ENCODE results near the gene CLIC5. TPM values are rescaled to one million over a fixed set of nuclear protein-coding genes. Genes with fewer than 3 reads are reported as not detected.

CLIC5 gene
- total and polyA plus RNA-seq, 5 experiments from 2014 or later, result 0.06 to 2.3 (median 0.42) TPM

DNA sequence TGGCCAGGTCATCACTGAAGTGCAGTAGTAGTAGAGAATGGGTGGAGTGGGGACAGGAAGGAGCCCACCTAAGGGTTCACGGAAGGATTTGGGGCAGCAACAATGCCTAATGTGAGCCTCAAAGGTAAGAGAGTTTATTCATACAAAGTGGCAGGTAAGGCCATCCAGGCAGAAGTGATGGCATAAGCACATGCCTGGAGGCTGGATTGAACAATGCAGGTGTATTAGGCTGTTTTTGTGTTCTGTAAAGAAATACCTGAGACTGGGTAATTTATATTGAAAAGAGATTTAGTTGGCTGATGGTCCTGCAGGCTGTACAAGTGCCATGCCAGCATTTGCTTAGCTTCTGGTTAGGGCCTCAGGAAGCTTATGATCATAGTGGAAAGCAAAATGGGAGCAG, 48.3 kb downstream of the CLIC5 start:
- Mint-ChIP-seq H3K36me3 (peaks cover 0 to 11% (median 0%) of the 10 kb centered on the region in 3 donors), H3K27ac (no peak overlapping the region), H3K4me1 (peaks cover 9 to 20% (median 15%) of the 10 kb centered on the region in 4 donors), H3K4me3 (no peak overlapping the region), H3K27me3 (peaks cover 0 to 4% (median 0%) of the 10 kb centered on the region in 5 donors), H3K9me3 (peaks cover 0 to 18% (median 3%) of the 10 kb centered on the region in 9 donors)
- POLR2A ChIA-PET, result no interaction called here
- DNase-seq (no peak), ATAC-seq (no peak)

DNA sequence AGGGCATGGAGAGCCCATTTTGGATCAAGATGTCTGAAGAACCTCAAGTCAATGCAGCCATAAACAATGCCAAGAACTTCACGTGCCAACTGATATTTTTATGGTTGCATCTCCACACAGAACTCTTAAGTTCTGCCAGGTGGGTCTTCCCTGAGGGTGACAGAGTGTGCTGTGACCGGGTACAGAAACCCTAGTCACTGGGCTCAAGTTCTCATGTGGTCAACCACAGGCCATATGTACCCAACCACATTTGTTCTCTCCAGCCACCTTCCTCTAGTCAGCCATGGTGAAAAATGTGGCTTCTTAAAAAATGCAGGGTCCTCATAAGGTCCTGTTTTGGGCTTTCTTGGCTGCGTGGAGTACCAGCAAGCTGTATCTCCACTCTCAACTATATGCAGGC, 48.9 kb downstream of the CLIC5 start:
- POLR2A ChIA-PET, result no interaction called here
- Mint-ChIP-seq H3K36me3 (peaks cover 0 to 11% (median 0%) of the 10 kb centered on the region in 3 donors), H3K27ac (no peak overlapping the region), H3K27me3 (peaks cover 0 to 4% (median 0%) of the 10 kb centered on the region in 5 donors), H3K4me1 (peaks cover 9 to 20% (median 15%) of the 10 kb centered on the region in 4 donors), H3K4me3 (no peak overlapping the region), H3K9me3 (peaks cover 0 to 18% (median 3%) of the 10 kb centered on the region in 9 donors)
- DNase-seq (no peak), ATAC-seq (no peak)

GRCh38 chr6:45966340-45966739, 49.3 kb downstream of the CLIC5 start:
- ATAC-seq, result no peak
- Mint-ChIP-seq H3K36me3 (peaks cover 0 to 11% (median 0%) of the 10 kb centered on the region in 3 donors), H3K27ac (no peak overlapping the region), H3K4me3 (no peak overlapping the region), H3K4me1 (peaks cover 9 to 20% (median 15%) of the 10 kb centered on the region in 4 donors), H3K9me3 (peaks cover 0 to 18% (median 3%) of the 10 kb centered on the region in 9 donors), H3K27me3 (peaks cover 0 to 4% (median 0%) of the 10 kb centered on the region in 5 donors)
- POLR2A ChIA-PET, result no interaction called here
- DNase-seq, result no peak

- no peak for DNase-seq
- no peak overlapping the region for H3K4me3 Mint-ChIP-seq
- POLR2A ChIA-PET, result no interaction called here
- peaks cover 0 to 11% (median 0%) of the 10 kb centered on the region in 3 donors for H3K36me3 Mint-ChIP-seq
- no peak for ATAC-seq
- no peak overlapping the region for H3K27ac Mint-ChIP-seq
- peaks cover 0 to 18% (median 3%) of the 10 kb centered on the region in 9 donors for H3K9me3 Mint-ChIP-seq
- H3K4me1 Mint-ChIP-seq, result peaks cover 9 to 19% (median 14%) of the 10 kb centered on the region in 4 donors
- H3K27me3 Mint-ChIP-seq, result peaks cover 0 to 4% (median 0%) of the 10 kb centered on the region in 5 donors
These were observed 49.9 kb downstream of the CLIC5 start for GRCh38 chr6:45965792-45966191.

DNA sequence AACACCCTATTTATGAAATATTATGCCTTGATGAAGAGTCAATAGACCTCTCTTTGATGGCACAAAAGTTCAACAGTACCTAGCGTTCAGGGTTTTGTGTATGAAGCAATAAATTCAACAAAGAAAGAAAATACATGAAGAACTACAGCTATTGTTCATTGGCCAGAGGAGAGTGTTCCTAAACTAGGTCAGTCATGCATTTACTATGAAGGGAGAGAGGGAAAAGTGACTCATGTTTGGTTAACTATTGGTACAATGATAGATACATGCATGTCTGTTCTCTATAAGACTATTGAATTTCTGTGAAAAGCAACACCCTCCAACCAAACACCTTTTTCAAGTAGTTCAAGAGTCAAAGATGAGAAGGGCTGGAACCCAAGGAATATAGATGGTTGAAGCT, 50.7 kb downstream of the CLIC5 start:
- Mint-ChIP-seq H3K4me1 (peaks cover 3 to 11% (median 7%) of the 10 kb centered on the region in 4 donors), H3K27me3 (peaks cover 0 to 4% (median 0%) of the 10 kb centered on the region in 5 donors), H3K9me3 (peaks cover 0 to 18% (median 3%) of the 10 kb centered on the region in 9 donors), H3K36me3 (peaks cover 0 to 11% (median 0%) of the 10 kb centered on the region in 3 donors), H3K4me3 (no peak overlapping the region), H3K27ac (no peak overlapping the region)
- POLR2A ChIA-PET, result no interaction called here
- no peak for ATAC-seq
- DNase-seq, result no peak

- Mint-ChIP-seq H3K4me3 (no peak overlapping the region), H3K27me3 (peaks cover 0 to 4% (median 0%) of the 10 kb centered on the region in 5 donors), H3K9me3 (peaks cover 0 to 18% (median 3%) of the 10 kb centered on the region in 9 donors), H3K36me3 (peaks cover 0 to 11% (median 0%) of the 10 kb centered on the region in 3 donors), H3K27ac (no peak overlapping the region), H3K4me1 (peaks cover 0 to 9% (median 3%) of the 10 kb centered on the region in 4 donors)
- ATAC-seq, result no peak
- POLR2A ChIA-PET, result no interaction called here
- DNase-seq, result no peak
These were observed 51.4 kb downstream of the CLIC5 start for GRCh38 chr6:45964300-45964699.

DNA sequence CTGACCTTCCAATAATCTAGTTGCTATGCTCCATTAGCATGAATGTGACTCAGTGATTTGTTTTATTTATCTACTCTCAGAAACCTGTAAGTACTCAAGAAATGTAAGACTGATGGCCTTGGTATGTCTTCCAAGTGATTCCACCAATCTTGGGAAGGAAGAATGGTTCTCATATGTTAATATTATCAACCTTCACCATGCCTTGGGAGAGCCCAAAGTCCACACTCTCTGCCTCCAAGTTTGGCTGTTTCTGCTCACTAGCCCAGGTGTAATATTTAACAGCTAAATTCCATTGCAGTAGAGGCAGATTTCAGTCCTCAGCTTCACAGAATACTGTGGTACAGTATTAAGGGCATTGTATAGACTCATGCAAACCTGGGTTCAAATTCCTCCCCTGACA, 51.8 kb downstream of the CLIC5 start:
- ATAC-seq, result no peak
- H3K4me1 Mint-ChIP-seq, result peaks cover 0 to 9% (median 2%) of the 10 kb centered on the region in 4 donors
- H3K27me3 Mint-ChIP-seq, result peaks cover 0 to 4% (median 0%) of the 10 kb centered on the region in 5 donors
- peaks cover 0 to 18% (median 3%) of the 10 kb centered on the region in 9 donors for H3K9me3 Mint-ChIP-seq
- peaks cover 0 to 11% (median 0%) of the 10 kb centered on the region in 3 donors for H3K36me3 Mint-ChIP-seq
- no peak overlapping the region for H3K27ac Mint-ChIP-seq
- no peak overlapping the region for H3K4me3 Mint-ChIP-seq
- no peak for DNase-seq
- POLR2A ChIA-PET, result no interaction called here

GRCh38 chr6:45961125-45961524, 54.5 kb downstream of the CLIC5 start:
- no peak for DNase-seq
- Mint-ChIP-seq H3K36me3 (peaks cover 0 to 11% (median 0%) of the 10 kb centered on the region in 3 donors), H3K27me3 (peaks cover 0 to 2% (median 0%) of the 10 kb centered on the region in 5 donors), H3K9me3 (peaks cover 0 to 18% (median 0%) of the 10 kb centered on the region in 9 donors), H3K4me3 (no peak overlapping the region), H3K4me1 (peaks cover 0 to 2% (median 0%) of the 10 kb centered on the region in 4 donors), H3K27ac (no peak overlapping the region)
- no peak for ATAC-seq
- POLR2A ChIA-PET, result no interaction called here

DNA sequence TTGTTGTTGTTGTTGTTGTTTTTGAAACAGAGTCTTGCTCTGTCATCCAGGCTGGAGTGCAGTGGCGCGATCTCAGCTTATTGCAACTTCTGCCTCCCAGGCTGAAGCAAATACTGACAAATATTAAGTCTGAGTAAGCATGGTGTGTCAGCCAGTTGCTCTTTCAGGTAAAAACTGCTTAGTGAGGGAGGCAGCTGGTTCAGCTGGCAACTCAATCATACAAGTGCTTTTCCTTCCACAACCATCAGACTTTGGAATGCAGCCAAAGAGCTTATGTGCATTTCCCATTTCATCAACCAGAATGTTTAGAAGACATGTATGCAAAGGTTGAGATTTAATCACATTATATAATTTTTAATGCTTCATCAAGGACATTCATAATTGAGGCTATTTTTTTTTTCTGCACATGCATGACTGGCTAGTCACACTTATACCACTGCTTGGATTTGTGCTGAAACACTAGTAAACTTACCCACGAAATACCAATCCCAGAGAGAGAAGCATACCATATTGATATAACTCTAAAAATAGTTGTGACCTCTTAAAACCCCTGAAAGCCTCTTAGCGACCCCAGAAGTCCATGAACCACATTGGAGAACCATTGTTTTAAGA, 56.0 kb downstream of the CLIC5 start:
- no peak for DNase-seq
- POLR2A ChIA-PET, result no interaction called here
- ATAC-seq, result no peak
- H3K9me3 Mint-ChIP-seq, result peaks cover 0 to 9% (median 0%) of the 10 kb centered on the region in 9 donors
- H3K36me3 Mint-ChIP-seq, result peaks cover 0 to 5% (median 0%) of the 10 kb centered on the region in 3 donors
- H3K4me1 Mint-ChIP-seq, result peaks cover 0 to 2% (median 0%) of the 10 kb centered on the region in 4 donors
- H3K4me3 Mint-ChIP-seq, result no peak overlapping the region
- no peak overlapping the region for H3K27ac Mint-ChIP-seq
- H3K27me3 Mint-ChIP-seq, result peaks cover 0 to 1% (median 0%) of the 10 kb centered on the region in 5 donors

DNA sequence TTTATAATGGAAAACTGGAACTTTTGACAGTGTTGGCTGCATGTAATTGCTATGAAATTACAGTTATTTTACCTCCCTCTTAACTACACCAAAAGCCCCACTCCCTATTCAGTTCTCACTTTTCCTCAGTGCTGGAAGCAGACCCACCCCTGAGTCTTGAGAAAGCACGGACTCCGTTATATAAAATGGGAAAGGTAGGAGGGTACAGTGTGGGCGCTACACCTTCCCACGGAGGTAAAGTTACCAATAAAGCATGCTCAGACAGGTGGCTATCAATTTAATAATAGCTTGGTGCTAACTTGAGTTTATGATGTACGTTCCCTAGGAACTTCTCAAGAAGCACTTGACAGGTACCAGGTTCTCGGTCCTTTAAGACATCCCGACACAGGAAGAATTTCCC, 59.0 kb downstream of the CLIC5 start:
- no peak for DNase-seq
- H3K9me3 Mint-ChIP-seq, result no peaks in the 10 kb centered on the region
- H3K27ac Mint-ChIP-seq, result no peak overlapping the region
- H3K36me3 Mint-ChIP-seq, result peaks cover 0 to 3% (median 0%) of the 10 kb centered on the region in 3 donors
- POLR2A ChIA-PET, result no interaction called here
- H3K4me1 Mint-ChIP-seq, result no peaks in the 10 kb centered on the region
- no peak for ATAC-seq
- peaks cover 0 to 3% (median 0%) of the 10 kb centered on the region in 5 donors for H3K27me3 Mint-ChIP-seq
- no peak overlapping the region for H3K4me3 Mint-ChIP-seq

DNA sequence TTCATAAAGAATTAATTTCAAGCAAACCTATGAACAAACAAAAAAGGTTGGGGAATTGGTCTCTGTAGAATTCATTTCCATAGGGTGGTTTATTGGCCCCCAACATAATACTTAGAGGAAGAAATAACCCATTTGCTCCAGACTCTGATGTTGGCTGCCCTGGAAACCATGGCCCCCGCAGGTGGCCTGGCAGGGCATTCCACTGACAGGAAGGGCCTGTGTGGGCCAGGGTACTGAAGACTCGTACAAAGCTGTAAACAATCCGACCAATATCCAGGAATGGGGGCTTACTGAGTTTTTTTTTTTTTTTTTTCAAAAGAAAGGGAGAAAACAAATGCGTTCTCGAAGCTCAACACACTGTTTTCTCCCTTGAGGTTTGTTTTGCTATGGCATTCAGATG, 59.5 kb downstream of the CLIC5 start:
- DNase-seq (no peak), ATAC-seq (no peak)
- peaks cover 0 to 3% (median 1%) of the 10 kb centered on the region in 5 donors for H3K27me3 Mint-ChIP-seq
- POLR2A ChIA-PET, result no interaction called here
- peaks cover 0 to 3% (median 2%) of the 10 kb centered on the region in 3 donors for H3K36me3 Mint-ChIP-seq
- H3K9me3 Mint-ChIP-seq, result no peaks in the 10 kb centered on the region
- H3K4me3 Mint-ChIP-seq, result no peak overlapping the region
- no peaks in the 10 kb centered on the region for H3K4me1 Mint-ChIP-seq
- H3K27ac Mint-ChIP-seq, result no peak overlapping the region

DNA sequence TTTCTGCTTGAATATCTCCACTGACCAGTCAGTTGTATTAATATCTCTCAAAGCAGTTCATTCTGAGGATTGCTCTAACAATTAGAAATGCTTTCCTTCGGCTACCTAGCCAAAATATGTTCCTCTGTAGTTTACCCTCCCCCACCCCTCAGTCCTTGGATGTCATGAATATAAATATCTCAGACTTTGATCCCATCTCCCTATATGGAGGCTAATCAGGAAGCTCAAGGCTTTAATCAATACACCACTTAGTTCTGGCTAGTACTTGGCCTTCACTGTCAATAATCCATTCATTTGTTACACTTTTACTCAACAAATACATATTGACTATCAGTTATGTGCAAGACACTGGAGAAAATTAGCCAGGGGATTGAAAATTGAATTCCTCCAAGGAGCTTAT, 60.1 kb downstream of the CLIC5 start:
- ATAC-seq (no peak), DNase-seq (no peak)
- no peak overlapping the region for H3K27ac Mint-ChIP-seq
- H3K9me3 Mint-ChIP-seq, result no peaks in the 10 kb centered on the region
- H3K36me3 Mint-ChIP-seq, result peaks cover 0 to 3% (median 2%) of the 10 kb centered on the region in 3 donors
- peaks cover 0 to 3% (median 1%) of the 10 kb centered on the region in 5 donors for H3K27me3 Mint-ChIP-seq
- POLR2A ChIA-PET, result no interaction called here
- no peaks in the 10 kb centered on the region for H3K4me1 Mint-ChIP-seq
- no peak overlapping the region for H3K4me3 Mint-ChIP-seq

GRCh38 chr6:45952546-45952945, 63.1 kb downstream of the CLIC5 start:
- Mint-ChIP-seq H3K27ac (no peak overlapping the region), H3K27me3 (peaks cover 0 to 6% (median 1%) of the 10 kb centered on the region in 5 donors), H3K9me3 (no peaks in the 10 kb centered on the region), H3K4me3 (no peak overlapping the region), H3K4me1 (peaks cover 0 to 1% (median 0%) of the 10 kb centered on the region in 4 donors), H3K36me3 (peaks cover 0 to 5% (median 3%) of the 10 kb centered on the region in 3 donors)
- POLR2A ChIA-PET, result no interaction called here
- DNase-seq (no peak), ATAC-seq (no peak)

Measured in naive thymus-derived CD8-positive, alpha-beta T cell (primary cell).